IgD-negative memory B cell (primary cell): ENCODE data around the gene RAD51B. TPM values are rescaled to one million over a fixed set of nuclear protein-coding genes. Genes with fewer than 3 reads are reported as not detected.

Source experiments
- H3K27ac Mint-ChIP-seq, 3 donors: one replicate each; pipeline ENCODE4 v1.8.0; 2020 to 2022; ENCODE audit warnings: mild to moderate bottlenecking in 3 of 3, mixed read lengths in 3 of 3, moderate library complexity in 1 of 3
- H3K27me3 Mint-ChIP-seq: one replicate; pipeline ENCODE4 v1.8.0; 2021; ENCODE audit warnings: mixed read lengths
- H3K36me3 Mint-ChIP-seq: one replicate; pipeline ENCODE4 v1.8.0; 2020; ENCODE audit warnings: mild to moderate bottlenecking, mixed read lengths
- H3K4me1 Mint-ChIP-seq, 3 donors: one replicate each; pipeline ENCODE4 v1.8.0; 2020 to 2022; ENCODE audit warnings: mixed read lengths in 3 of 3, mild to moderate bottlenecking in 1 of 3
- H3K4me3 Mint-ChIP-seq, 4 donors: one replicate each; pipeline ENCODE4 v1.8.0; 2020 to 2022; ENCODE audit warnings: mild to moderate bottlenecking in 4 of 4, mixed read lengths in 4 of 4, moderate library complexity in 3 of 4
- H3K9me3 Mint-ChIP-seq, 3 donors: one replicate each; pipeline ENCODE4 v1.8.0; 2020 to 2021; ENCODE audit warnings: mixed read lengths in 3 of 3, mild to moderate bottlenecking in 1 of 3
- polyA plus RNA-seq: library from polyadenylated mRNA; unstranded; fragments of 300-500 nt; fragmentation: Illumina TruSeq; gene quantifications from one replicate; pipeline ENCODE4 v1.2.3, GENCODE V29; 2021

Gene RAD51B
- polyA plus RNA-seq, 1 donor from 2014 or later = 24.9 TPM

GRCh38 chr14:68331991-68332390 lies 512.4 kb downstream of the RAD51B start:
- H3K9me3 Mint-ChIP-seq = no peaks in the 10 kb centered on the region
- H3K4me1 Mint-ChIP-seq = peaks cover 21 to 53% (median 49%) of the 10 kb centered on the region in 3 donors
- H3K36me3 Mint-ChIP-seq = peaks cover 6% of the 10 kb centered on the region
- H3K27me3 Mint-ChIP-seq = no peaks in the 10 kb centered on the region
- peak overlapping the region in 1 of 3 donors; percentile 60 for H3K27ac Mint-ChIP-seq
- H3K4me3 Mint-ChIP-seq = no peak overlapping the region

GRCh38 chr14:68333262-68333661 lies 513.7 kb downstream of the RAD51B start:
- peaks cover 7% of the 10 kb centered on the region for H3K36me3 Mint-ChIP-seq
- H3K9me3 Mint-ChIP-seq = peaks cover 0 to under 1% (median 0%) of the 10 kb centered on the region in 3 donors
- H3K4me3 Mint-ChIP-seq = peak overlapping the region in 1 of 4 donors; percentile 66
- peak overlapping the region in 1 of 3 donors; percentile 60 for H3K27ac Mint-ChIP-seq
- H3K27me3 Mint-ChIP-seq = no peaks in the 10 kb centered on the region
- peaks cover 28 to 51% (median 46%) of the 10 kb centered on the region in 3 donors for H3K4me1 Mint-ChIP-seq

DNA sequence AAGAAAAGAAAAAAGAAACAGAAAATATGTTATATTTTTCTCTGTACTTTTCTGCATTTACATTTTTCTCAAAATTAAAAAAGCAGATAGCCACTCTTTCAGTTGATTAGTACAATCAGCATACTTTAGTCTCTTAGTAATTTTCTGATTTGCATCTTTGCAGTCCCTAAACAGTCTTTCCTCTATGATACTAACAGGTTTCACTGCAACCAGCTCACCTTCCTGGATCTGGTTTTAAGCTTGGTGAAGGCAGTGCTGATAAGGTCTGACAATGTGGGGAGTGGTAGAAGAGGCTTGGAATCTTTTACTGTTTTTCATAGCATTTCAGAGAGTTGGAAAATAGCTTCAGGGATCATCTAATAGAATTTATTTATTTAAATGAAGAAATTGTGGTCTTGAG lies 515.7 kb downstream of the RAD51B start:
- Mint-ChIP-seq H3K27ac (no peak overlapping the region), H3K4me3 (no peak overlapping the region), H3K36me3 (peaks cover 4% of the 10 kb centered on the region), H3K27me3 (no peaks in the 10 kb centered on the region), H3K9me3 (peaks cover 0 to 2% (median 0%) of the 10 kb centered on the region in 3 donors), H3K4me1 (peaks cover 39 to 54% (median 46%) of the 10 kb centered on the region in 3 donors)

- no peak overlapping the region for H3K27ac Mint-ChIP-seq
- H3K9me3 Mint-ChIP-seq = peaks cover 0 to 2% (median 0%) of the 10 kb centered on the region in 3 donors
- no peaks in the 10 kb centered on the region for H3K27me3 Mint-ChIP-seq
- H3K4me1 Mint-ChIP-seq = peaks cover 47 to 63% (median 52%) of the 10 kb centered on the region in 3 donors
- no peak overlapping the region for H3K4me3 Mint-ChIP-seq
- peaks cover 2% of the 10 kb centered on the region for H3K36me3 Mint-ChIP-seq
Observed at GRCh38 chr14:68336165-68336564, 516.6 kb downstream of the RAD51B start.

DNA sequence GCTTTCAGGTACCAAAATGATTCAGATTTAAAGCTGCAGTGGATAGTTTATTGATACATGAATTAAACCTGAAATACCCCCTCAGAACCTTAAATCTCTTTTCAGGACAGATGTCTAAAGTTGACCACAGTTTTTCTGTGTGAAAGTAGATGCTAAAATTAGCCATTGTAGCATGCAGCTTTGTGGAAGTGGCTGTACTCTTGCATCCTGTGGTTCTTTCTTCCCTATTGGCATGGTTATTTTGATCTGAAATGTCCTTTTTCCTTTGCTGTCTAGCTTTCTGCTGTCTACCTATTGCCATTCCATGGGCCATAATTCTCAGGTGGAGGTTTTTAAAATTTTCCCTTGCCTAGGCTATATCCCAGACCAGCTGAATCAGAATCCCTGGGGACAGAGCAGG lies 517.7 kb downstream of the RAD51B start:
- peak overlapping the region in 2 of 4 donors; percentile 13 to 34 for H3K4me3 Mint-ChIP-seq

GRCh38 chr14:68340262-68340661 lies 520.7 kb downstream of the RAD51B start:
- Mint-ChIP-seq H3K4me3 (peak overlapping the region in 1 of 4 donors; percentile 60), H3K4me1 (peaks cover 53 to 64% (median 55%) of the 10 kb centered on the region in 3 donors), H3K27ac (peak overlapping the region in 2 of 3 donors; percentile 69 to 83), H3K27me3 (no peaks in the 10 kb centered on the region), H3K9me3 (peaks cover 0 to 2% (median 2%) of the 10 kb centered on the region in 3 donors), H3K36me3 (peaks cover 5% of the 10 kb centered on the region)

More for the DNA sequence above, 517.7 kb downstream of the RAD51B start:
- Mint-ChIP-seq H3K4me1 (peaks cover 57 to 74% (median 60%) of the 10 kb centered on the region in 3 donors), H3K27me3 (no peaks in the 10 kb centered on the region), H3K27ac (peak overlapping the region in 1 of 3 donors; percentile 32), H3K9me3 (peaks cover 0 to 2% (median 0%) of the 10 kb centered on the region in 3 donors), H3K36me3 (peaks cover 2% of the 10 kb centered on the region)

GRCh38 chr14:68341411-68342212 lies 522.0 kb downstream of the RAD51B start:
- no peaks in the 10 kb centered on the region for H3K27me3 Mint-ChIP-seq
- peaks cover 43 to 51% (median 48%) of the 10 kb centered on the region in 3 donors for H3K4me1 Mint-ChIP-seq
- H3K36me3 Mint-ChIP-seq = peaks cover 5% of the 10 kb centered on the region
- H3K27ac Mint-ChIP-seq = no peak overlapping the region
- peak overlapping the region in 1 of 4 donors; percentile 45 for H3K4me3 Mint-ChIP-seq
- H3K9me3 Mint-ChIP-seq = peaks cover 0 to 2% (median 2%) of the 10 kb centered on the region in 3 donors

- Mint-ChIP-seq H3K36me3 (peaks cover 7% of the 10 kb centered on the region), H3K9me3 (peaks cover 0 to 2% (median 2%) of the 10 kb centered on the region in 3 donors), H3K4me1 (peaks cover 40 to 44% (median 43%) of the 10 kb centered on the region in 3 donors), H3K27me3 (no peaks in the 10 kb centered on the region), H3K4me3 (peak overlapping the region in 2 of 4 donors; percentile 43 to 53), H3K27ac (peak overlapping the region in 2 of 3 donors; percentile 72 to 76)
Observed at GRCh38 chr14:68342216-68342763, 522.7 kb downstream of the RAD51B start.

DNA sequence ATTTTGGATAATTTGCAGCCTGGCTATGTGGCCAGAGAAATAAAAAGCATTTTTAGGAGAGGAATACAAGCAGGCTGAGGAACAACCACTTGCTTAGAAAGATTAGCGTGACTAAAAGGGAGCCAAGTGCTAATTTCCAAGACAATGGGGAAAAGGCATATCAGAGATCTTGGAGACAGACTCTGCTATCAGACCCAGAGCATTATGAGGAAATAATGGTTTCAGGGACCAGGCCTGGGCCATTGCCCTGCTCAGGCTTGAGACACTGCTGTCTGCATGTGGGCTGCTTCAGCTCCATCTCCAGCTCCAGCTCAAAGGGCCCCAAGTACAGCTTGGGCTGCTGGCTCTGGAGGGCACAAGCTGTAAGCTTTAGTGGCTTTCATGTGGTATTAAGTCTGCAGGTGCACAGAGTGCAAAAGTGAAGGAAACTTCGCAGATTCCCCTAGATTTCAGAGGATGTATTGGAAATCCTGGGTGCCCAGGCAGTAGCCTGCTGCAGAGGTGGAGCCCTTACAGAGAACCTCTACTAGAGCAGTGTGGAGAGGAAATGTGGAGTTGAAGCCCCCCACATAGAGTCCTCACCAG lies 524.0 kb downstream of the RAD51B start:
- Mint-ChIP-seq H3K9me3 (peaks cover 0 to 2% (median 0%) of the 10 kb centered on the region in 3 donors), H3K36me3 (peaks cover 5% of the 10 kb centered on the region), H3K4me1 (peaks cover 34 to 38% (median 36%) of the 10 kb centered on the region in 3 donors), H3K4me3 (no peak overlapping the region), H3K27ac (no peak overlapping the region), H3K27me3 (no peaks in the 10 kb centered on the region)

GRCh38 chr14:68345738-68346137 lies 526.2 kb downstream of the RAD51B start:
- H3K9me3 Mint-ChIP-seq = peaks cover 0 to 2% (median 0%) of the 10 kb centered on the region in 3 donors
- no peaks in the 10 kb centered on the region for H3K27me3 Mint-ChIP-seq
- peaks cover 5% of the 10 kb centered on the region for H3K36me3 Mint-ChIP-seq
- peak overlapping the region in 1 of 4 donors; percentile 54 for H3K4me3 Mint-ChIP-seq
- H3K27ac Mint-ChIP-seq = no peak overlapping the region
- peaks cover 20 to 34% (median 23%) of the 10 kb centered on the region in 3 donors for H3K4me1 Mint-ChIP-seq

- H3K27me3 Mint-ChIP-seq = no peaks in the 10 kb centered on the region
- peaks cover 12 to 31% (median 13%) of the 10 kb centered on the region in 3 donors for H3K4me1 Mint-ChIP-seq
- no peak overlapping the region for H3K27ac Mint-ChIP-seq
- H3K9me3 Mint-ChIP-seq = peaks cover 0 to 2% (median 0%) of the 10 kb centered on the region in 3 donors
- no peak overlapping the region for H3K4me3 Mint-ChIP-seq
- peaks cover 5% of the 10 kb centered on the region for H3K36me3 Mint-ChIP-seq
Observed at GRCh38 chr14:68346556-68347343, 527.2 kb downstream of the RAD51B start.

GRCh38 chr14:68349900-68350629 lies 530.5 kb downstream of the RAD51B start:
- Mint-ChIP-seq H3K27me3 (no peaks in the 10 kb centered on the region), H3K9me3 (no peaks in the 10 kb centered on the region), H3K27ac (no peak overlapping the region), H3K4me1 (peaks cover 1 to 20% (median 6%) of the 10 kb centered on the region in 3 donors), H3K36me3 (peaks cover 9% of the 10 kb centered on the region), H3K4me3 (no peak overlapping the region)

DNA sequence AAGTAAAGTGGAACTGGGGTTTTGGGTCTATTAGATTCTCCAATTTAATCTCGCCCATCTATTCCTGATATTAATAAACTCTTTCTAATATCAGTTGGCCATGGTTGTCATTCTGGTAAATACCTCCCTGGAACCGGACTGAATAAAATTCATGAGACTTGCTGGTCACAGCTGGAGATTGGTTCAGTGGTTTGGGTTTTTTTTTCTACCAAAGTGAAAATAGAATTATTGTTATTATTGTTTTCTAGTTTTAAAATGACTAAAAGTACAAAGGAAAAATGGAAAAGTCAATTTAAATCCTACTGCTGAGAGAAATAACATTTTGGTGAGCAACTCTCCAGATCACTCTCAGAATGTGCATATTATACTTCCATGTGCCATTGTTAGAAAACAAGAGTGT lies 535.8 kb downstream of the RAD51B start:
- H3K27ac Mint-ChIP-seq = no peak overlapping the region
- H3K4me3 Mint-ChIP-seq = no peak overlapping the region
- no peaks in the 10 kb centered on the region for H3K9me3 Mint-ChIP-seq
- peaks cover 6% of the 10 kb centered on the region for H3K36me3 Mint-ChIP-seq
- H3K4me1 Mint-ChIP-seq = peaks cover 19 to 29% (median 27%) of the 10 kb centered on the region in 3 donors
- peaks cover 3% of the 10 kb centered on the region for H3K27me3 Mint-ChIP-seq

DNA sequence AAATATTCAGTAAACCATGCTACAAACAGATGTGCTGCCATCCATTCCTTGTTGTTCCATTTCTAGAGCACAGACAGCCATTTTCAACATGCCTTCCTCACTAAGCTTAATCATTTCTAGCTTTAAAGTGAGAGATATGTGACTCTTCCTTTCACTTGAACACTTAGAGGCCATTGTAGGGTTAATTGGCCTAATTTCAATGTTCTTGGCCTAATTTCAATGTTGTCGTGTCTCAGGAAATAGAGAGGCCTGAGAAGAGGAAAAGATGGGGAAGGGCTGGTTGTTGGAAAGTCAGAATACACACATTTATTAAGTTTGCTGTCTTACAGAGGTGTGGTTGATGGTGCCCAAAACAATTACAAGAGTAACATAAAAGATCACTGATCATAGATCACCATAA lies 538.2 kb downstream of the RAD51B start:
- Mint-ChIP-seq H3K27ac (peak overlapping the region in 1 of 3 donors; percentile 57), H3K27me3 (peaks cover 3% of the 10 kb centered on the region), H3K9me3 (peaks cover 0 to 1% (median 0%) of the 10 kb centered on the region in 3 donors), H3K4me1 (peaks cover 29 to 39% (median 35%) of the 10 kb centered on the region in 3 donors), H3K4me3 (peak overlapping the region in 1 of 4 donors; percentile 17), H3K36me3 (peaks cover 4% of the 10 kb centered on the region)
